HG03159 (cell line): Measurements from ENCODE around the gene RRAD.
"Not testable (repeated sequence)": the region's sequence is repeated elsewhere in the genome, so short reads cannot be mapped to it uniquely, and the experiment has no call there.

Source experiments
- ATAC-seq: cut with Tn5 transposase; IDR thresholded peaks from one replicate; pipeline ENCODE4 v1.9.1; 2021; ENCODE audit warnings: mild to moderate bottlenecking, moderate library complexity; ENCODE audit not compliant: unreplicated experiment

The RRAD gene

DNA sequence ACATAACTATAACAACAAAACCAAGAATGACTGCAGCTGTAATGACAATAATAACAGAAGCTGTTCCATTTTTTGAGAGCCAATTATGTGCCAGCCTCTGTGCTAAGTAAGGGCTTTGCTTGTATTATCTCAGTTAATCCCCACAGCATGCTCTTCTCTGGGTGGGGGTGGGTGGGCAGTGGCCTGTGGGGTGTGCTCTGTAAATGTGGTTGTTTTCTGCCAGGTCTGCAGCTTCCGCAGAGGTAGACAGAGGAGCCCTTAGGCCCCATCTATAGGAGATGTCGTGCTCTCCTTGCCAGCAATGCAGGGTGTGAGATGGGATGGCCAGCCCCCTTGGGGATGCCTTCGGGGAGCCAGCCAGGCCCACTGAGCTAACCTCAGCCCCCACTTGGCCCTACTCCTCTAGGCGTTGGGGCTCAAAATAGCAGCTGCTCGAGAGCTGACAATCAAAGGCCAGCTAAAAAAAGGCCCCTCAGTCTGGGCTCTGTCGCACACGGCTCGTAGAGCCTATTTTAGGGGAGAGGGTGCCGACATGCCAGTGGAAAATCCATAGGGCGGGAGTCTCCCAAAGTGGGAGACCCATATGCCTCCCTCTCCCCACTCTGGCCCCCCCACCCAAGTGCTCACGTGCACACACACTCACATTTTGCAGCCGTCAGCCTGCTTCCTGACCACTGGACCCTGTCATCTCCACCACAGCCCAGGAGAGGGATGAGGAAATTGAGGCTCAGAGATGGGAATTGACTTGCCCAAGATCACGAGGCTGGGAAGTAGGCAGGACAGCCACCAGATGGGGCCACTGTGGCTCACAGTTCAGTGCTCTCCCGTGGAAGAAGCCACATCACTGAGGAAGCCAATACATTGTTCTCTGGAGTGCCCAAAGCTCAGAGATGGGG lies 22.4 kb downstream of the RRAD start:
- ATAC-seq, result no peak

DNA sequence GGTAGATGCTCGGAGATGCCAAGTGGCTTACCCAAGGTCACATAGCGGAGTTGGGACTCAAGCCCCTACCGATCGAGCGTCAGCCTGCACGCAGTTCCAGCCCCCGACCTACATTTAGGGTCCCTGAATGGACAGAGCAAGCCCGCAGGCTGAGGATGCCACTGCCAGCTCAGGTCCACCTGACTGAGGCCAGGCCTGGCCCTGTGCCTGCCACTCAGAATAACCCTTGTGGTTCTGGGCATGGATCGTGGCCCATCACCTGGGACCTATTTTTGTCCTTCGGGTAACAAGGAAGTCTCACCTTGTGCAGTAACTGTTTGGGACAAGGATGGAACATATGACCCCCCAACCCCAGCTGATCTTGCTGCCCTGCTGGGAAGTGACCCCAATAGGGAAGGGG lies 23.7 kb downstream of the RRAD start:
- ATAC-seq, result no peak

DNA sequence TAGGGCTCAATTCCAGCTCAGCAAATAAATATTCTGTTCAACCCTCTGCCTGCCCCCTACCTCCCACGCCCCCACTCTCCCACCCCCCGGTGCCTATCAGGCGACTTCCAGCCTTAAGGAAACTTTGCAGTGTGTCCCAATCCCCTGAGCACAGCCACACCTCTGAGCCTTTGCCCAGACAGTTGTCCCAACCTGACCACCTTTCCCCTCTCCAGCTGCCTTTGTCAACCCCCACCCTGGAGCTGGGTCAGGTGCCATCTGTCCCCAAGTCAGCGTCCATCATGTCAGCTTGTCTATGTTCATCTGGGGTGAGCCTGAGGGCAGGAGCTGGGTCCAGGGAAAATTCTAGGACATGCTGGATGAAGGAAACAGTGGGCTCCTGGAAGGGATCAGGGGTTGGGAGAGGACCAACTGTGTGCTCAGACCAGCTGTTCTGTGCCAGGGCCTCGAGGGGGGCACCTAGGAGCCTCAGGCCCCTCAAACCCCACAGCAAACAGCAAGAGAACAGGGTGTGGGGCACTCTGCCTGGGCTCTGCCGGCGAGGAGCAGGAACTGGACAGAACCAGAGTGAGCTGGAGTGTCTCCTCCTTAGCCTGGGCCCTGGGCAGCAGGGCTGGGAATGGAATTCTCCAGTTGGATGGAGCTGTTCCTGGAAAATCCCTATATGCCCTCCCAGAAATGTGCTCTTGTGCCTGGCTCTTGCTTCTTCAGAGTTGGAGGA lies 24.5 kb downstream of the RRAD start:
- no peak for ATAC-seq

DNA sequence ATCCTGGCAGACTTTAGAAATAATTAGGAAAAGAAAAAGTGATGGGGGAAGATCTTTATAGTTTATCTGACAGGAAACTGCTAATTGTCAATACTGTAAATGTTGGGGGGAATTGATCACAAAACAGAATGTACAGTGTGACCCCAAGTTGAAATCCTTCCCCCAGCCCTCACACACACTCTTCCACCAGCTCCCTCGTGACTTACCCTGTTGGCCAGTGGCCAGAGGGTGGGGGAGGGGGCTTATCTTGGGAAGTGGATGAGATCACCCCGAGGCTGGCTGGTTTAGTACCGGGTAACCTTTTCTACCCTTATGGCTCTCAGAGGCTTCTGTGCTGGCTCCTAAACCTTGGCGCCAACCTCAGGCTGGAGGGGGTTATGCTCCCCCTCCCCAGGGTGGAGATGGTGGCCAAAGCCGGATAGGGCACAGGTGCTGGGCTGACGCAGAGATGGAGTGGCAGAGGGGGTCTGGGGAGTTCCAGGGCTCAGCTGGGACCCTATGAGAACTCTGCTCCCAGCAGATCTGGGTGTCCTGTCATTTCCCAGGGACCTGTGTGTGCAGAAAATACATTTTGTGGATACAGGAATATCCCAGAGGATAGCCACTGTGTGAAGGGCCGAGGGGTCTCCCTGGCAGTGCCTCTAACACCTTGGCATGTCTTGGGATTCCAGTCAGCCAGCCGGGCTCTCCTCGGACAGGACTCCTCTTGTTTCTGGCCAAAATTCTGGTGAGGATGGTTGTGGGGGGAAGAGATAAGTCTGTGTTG lies 25.2 kb downstream of the RRAD start:
- ATAC-seq, result no peak

DNA sequence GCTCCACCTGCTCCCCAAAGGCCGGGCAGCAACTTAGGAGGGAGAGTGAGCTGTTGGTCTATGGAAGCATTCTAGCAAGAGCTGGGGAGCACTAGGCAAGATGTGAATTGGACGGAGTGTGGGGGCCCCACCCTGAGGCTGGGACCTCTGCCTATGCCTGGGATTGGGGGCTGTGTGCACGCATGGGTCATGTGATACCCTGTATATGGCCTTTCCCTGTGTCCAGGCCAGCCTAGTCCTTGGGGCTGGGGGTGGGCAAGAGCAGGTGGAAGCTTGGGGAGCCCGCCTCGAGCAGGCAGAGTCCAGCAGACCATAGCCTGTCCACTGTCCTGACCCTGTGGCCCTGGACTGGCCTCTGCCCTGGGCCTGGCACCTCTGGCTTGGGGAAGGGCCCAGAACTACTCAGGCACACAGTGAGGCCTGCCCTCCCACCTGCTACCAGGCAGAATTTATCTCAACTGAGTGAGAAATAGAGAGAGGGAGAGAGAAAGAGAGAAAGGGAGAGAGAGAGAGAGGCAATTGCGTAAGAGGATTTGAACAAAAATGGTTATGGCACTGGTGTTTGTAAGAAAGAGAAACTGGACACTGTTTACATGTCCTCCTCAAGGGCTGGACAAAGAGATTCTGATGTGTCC lies 25.9 kb downstream of the RRAD start:
- ATAC-seq, result no peak

DNA sequence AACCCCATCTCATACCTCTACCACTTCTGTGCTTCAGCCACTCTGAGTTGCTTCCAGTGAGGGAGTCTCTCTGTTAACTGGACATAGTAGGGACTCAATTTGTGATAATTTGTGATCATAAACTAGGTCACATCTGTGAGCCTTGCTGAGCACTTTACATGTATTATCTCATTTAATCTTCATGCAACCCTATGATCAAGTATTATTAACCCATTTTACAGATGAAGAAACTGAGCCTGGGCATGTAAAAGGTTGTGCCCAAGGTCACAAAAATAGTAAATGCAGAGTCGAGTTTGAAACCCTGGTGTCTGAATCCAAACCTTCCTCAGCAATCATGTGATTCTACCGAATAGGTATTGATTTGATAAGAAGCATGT lies 26.4 kb downstream of the RRAD start:
- ATAC-seq, result no peak

DNA sequence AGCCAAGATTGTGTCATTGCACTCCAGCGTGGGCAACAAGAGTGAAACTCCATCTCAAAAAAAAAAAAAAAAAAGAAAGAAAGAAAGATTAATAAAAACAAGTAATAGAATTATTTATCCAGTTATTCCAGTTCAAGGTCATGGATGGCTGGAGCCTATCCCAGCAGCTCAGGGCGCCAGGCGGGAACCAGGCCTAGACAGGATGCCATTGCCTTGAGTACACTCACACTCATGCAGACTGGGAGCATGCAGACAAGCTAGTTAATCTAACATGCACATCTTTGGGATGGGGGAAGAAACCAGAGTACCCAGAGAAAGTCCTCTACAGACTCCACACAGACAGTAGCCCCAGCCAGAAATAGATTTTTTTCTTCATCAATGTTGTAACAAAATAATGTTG lies 27.1 kb downstream of the RRAD start:
- ATAC-seq, result no peak

DNA sequence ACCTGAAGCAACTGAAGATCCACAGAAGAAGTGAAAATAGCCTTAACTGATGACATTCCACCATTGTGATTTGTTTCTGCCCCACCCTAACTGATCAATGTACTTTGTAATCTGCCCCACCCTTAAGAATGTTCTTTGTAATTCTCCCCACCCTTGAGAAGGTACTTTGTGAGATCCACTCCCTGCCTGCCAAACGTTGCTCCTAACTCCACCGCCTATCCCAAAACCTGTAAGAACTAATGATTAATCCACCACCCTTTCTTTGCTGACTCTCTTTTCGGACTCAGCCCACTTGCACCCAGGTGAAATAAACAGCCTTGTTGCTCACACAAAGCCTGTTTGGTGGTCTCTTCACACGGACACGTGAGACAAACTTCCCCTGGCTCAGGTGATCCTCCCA lies 28.7 kb downstream of the RRAD start:
- not testable (repeated sequence) for ATAC-seq

DNA sequence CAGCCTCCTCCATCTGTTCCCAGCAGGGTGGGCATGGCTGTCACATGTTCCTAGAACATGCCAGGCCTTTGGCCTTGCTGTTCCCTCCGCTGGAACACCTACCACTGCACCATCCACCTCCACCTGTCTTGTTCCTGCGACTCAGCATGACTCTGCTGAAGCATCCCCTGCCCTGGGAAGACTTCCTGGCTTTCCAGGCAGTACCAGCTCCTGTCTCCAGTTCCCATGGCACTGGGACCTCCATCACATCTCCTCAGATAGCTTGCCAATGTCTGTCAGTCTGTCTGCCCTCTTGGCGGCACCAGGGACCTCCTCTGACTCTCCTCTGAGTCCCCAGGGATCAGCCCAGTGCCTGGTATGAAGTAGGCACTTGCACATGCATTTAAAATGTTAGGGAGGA lies 29.3 kb downstream of the RRAD start:
- no peak for ATAC-seq

DNA sequence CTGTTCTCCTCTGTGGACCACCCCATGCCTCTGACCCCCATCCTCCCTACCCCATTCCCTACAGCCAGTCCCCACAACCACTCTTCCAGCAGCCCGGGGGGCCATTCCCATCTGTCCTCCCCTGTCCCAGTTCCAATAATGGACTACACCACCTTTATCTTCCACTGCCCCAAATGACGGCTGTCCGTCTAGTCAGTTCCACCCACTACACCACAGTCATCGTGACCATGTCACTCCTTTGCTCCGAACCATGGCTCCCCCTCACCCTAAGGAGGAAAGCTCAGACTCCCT lies 29.7 kb downstream of the RRAD start:
- no peak for ATAC-seq

DNA sequence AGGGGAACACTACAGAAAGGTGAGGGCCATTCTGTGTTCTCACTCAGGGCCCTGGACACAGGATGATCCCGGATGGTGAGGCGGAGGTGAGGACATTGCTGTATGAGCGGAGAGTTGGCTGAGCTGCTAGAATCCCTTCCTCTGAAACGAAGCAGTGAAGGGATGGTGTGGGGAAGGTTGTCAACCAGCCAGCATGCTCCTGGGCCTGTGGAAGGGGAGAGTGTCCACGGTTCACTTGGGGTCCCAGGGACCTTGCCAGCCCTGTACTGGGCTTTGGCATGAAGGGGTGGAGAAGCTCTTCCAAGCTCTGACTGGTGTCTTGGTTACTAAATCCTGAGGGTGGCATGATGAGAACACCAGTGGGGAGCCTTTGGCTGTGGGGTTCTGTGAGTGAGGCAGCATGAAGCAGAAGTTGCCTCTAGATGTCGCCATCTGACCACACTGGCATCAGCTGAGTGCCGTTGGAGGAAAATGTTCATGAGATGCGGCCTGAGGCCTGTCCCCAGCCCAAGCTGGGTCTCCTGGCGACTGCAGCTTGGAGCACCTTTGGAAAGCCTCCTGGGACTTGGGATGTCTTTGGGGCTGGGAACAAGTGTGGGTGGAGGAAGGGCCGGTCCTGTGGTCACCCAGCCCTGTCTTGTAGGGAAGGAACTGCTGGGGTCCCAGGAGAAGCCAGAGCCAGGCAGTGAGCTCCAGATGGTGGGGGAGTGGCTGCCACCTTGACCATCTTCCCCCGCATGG lies 30.2 kb downstream of the RRAD start:
- no peak for ATAC-seq

DNA sequence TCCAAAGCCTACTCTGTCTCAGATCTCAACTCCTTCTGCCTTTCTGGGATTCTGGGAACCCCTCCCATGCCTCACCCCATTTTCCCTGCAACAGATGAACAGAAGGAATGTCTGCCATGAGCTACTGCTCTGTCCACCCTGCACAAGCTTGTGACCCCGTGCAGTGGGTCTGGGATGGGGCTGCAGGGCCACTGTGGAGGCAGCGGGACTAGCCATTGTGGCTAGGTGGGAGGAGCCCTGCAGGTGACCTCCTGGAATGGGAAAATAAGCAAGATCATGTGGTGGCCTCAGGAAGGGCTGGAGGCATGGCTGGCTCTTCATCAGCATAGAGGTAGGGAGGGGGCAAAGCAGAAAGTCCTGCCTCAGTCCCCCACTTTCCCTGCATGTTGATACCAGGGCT lies 31.3 kb downstream of the RRAD start:
- ATAC-seq, result no peak

DNA sequence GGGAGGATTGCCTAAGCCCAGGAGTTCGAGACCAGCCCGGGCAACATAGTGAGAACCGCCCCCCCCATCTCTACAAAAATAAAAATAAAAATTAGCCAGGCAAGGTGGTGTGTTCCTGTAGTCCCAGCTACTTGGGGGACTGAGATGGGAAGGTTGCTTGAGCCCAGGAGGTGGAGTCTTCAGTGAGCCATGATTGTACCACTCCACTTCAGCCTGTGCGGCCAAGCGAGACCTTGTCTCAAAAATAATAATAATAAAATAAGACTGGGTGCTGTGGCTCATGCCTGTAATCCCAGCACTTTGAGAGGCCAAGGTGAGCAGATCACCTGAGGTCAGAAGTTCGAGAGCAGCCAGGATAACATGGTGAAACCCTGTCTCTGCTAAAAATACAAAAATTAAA lies 33.5 kb downstream of the RRAD start:
- no peak for ATAC-seq

DNA sequence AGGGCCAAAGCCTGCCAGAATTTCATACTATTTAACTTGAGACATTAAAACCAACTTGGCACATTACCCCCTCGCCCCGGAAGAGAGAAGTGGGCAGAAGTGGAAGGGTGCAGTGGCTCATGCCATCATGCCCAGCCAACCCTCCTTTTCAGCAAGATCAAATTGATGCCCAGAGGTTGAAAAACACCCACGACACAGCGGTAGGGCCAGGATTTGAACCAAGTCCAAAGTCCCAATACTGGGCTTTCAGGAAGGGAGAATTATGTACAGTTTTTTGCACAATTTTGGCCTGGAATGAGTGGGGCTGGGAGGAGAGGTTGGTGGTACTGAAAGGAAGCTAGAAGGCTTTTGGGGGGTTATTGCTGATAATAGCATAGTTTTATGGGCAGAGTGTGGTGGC lies 34.0 kb downstream of the RRAD start:
- ATAC-seq, result no peak

DNA sequence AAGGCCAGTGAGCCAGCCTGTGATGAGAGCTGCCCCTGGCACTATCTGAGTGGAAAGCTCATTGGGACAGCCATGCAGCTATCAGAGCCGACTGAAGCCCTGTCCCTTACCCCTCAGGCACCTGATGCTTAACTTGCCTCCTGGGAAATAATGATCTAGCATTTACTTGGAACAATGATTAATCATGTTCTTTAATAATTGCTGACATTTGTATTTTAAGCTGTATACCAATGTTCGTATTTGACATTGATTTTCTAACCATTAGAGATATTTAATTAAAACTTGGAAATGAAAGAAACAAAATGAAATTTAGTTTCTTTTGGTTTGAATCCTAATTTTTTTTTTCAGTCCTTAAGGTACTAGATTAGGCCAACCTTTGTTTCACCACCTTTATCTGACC lies 34.5 kb downstream of the RRAD start:
- no peak for ATAC-seq

DNA sequence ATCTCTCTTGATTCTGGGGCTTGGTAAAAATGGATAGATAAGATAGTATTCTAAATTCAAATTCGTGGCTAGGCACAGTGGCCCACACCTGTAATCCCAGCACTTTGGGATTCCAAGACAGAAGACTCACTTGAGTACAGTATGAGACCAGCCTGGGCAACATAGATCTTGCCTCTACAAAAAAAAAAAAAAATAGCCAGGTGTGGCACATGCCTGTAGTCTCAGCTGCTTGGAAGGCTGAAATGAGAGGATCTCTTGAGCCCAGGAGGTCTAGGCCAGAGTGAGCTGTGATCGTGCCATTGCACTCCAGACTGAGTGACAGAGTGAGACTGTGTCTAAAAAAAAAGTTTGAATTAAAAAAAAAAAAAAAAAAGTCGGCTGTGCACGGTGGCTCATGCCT lies 35.7 kb downstream of the RRAD start:
- no peak for ATAC-seq

DNA sequence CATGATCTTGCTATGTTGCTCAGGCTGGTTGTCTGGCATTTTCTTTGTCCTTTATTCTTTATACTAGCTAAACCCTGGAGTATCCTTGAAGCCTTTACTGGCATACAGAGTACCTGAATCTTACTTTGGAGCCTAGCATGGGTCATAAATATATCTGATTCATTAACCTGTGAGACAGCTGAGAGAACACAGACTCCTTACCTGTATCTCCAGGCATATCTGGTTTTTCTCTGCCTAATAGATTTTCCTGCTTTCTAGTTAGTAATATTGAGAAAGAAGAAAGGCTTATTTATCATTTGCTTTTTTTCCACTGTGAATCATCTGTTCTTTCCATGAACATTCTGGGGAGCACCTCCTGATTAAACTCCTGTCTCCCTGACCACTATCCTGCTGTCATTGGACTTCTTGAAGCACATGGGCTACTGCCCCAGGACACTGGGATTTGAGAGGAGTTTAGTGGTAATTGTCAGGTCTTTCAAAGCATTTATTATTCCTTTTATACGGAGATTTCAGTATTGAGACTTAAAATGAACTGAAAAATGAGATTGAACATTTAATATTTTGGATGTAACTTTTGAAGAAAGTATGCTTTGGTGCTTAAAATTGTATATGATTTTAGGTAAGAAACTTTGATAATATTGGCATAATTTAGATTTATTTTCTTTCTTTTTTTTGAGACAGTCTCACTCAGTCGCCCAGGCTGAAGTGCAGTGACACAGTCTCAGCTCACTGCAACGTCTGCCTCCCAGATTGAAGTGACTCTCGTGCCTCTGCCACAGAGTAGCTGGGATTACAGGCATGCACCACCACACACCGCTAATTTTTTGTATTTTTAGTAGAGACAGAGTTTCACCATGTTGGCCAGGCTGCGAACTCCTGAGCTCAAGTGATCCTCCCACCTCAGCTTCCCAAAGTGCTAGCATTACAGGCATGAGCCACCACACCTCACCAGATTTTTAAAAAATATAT lies 36.4 kb downstream of the RRAD start:
- no peak for ATAC-seq

DNA sequence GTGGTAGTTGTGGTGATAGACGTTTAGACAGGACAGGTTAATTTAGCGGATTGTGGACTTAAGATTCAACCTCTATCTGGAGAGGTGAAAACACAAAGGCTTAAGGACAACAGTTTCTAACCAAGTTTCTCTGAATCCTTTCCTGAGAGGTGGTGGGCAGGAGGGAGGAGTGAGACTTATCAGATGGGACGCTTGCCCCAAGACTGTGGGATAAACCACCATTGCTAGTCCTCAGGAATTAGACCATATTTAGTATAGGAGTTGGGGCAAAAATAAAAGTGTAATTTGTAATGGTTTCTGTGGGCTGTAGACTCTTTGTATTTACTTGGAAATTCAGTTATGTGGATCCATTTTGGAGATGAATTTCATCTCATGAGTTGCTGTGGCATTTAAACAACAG lies 38.4 kb downstream of the RRAD start:
- ATAC-seq, result no peak

DNA sequence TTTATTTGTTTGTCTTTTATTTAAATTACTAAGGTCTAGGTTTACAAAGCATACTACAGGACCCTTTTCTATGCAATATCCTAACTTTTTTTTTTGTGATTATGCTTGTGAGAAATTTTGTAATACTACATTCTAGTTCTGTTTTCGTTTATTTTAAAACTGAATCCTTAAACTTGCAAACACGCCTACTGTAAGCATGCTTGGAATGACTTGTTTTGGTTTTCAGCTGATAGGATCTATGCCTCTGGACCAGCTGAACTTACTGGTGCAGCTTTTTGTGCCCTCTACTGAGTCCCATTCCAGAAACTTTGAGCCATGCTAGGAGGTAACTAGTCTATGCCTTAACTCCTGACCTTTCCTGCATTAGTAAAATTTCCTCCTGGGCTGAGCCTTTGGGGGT lies 39.0 kb downstream of the RRAD start:
- no peak for ATAC-seq

DNA sequence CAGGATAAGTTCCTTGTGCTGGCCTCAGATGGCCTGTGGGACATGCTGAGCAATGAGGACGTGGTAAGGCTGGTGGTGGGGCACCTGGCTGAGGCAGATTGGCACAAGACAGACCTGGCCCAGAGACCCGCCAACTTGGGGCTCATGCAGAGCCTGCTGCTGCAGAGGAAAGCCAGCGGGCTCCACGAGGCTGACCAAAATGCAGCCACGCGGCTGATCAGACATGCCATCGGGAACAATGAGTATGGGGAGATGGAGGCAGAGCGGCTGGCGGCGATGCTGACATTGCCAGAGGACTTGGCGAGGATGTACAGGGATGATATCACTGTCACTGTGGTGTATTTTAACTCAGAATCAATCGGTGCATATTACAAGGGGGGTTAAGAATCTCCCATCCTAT lies 39.8 kb downstream of the RRAD start:
- no peak for ATAC-seq
